Right hindlimb (tissue), 1 donor: Measurements from ENCODE around the gene IL1A.

Experiments
- DNase-seq: peaks from one replicate; pipeline ENCODE4 v3.0.0-alpha.2; 2018

The IL1A gene

DNA sequence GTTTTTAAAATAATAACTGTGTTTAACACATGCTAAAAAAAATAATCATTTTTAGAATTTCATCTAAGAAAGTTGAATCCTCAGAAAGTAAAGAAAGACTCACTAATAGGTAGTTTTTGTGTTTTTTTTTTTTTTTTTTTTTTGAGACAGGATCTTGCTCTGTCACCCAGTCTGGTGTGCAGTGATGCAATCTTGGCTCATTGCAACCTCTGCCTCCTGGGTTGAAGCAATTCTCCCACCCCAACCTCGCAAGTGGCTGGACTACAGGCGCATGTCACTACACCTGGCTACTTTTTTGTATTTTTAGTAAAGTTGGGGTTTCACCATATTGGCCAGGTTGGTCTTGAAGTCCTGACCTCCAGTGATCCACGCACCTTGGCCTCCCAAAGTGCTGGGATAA is 27.0 kb downstream of the IL1A start:
- no peak for DNase-seq

DNA sequence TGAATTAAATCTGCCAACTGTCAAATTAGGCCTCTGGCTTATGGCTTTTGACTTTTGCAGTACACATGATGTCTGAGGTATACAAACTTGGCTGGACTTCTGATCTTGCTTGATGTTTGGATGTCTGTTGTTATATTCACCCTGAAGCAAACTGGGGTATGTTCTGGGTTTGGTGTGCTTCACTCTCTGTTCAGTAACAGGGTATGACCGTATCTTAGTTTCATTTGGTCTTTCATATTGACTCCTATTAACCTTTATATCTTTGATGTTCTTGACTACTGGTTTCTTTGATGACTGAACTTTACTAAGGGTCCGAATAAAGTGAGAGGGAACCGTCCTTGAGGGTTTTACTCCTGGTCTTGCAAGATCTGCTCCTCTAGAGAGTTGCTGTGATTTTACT is 28.1 kb downstream of the IL1A start:
- no peak for DNase-seq

DNA sequence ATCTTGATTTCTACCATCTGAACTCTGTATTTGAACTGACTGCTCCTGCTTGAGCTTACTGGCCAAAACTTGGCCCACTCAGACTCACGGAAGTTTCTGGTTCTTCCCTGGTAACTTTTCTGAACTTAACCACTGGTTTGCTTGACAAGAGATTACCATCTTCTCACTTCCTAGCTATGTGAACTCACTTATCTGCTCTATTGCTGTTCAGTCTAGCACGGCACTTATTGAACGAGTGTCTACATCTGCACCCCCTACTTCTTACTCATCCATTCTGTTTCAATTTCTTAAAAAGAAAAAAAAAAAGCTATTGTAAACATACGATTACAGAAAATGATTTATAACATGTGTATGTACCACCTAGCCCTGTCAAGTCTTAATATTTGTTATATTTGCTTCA is 28.8 kb downstream of the IL1A start:
- no peak for DNase-seq

DNA sequence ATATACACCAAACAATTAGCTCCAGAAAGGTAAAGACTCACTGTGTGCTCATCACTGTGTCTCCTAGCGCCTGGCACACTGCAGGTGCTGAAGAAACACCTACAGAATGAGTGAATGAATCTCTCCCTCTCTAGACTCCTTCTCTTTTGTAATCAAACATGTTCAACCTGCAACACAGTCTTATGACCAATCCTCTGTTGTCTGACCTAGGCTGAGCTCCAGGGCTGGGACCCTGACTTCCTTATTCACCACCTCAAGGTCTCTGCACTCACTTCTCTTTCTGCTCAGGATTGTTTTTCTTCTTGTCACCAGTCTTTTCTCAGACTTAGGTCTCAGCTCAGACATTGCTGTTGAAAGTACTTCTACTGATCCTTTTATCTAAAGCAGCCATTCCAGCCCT is 29.7 kb downstream of the IL1A start:
- no peak for DNase-seq

DNA sequence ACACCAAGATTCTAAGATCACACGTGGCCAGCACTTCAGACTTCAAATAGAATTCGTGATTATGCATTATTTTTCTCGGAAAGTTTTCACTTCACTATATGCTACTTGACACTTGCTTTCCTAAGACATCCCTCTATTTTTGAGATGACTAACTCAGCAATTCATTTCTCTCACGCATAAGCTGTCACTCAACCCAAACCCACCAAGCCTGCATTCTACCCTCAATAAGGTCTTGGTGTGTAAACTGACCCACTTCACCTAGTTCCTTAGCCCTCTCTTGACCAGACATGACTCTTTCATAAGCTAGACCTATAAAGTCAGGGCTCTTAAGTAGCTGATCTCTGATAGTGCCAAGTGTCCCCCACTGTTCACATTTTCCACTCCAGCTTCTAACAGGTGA is 31.6 kb downstream of the IL1A start:
- DNase-seq, result no peak

DNA sequence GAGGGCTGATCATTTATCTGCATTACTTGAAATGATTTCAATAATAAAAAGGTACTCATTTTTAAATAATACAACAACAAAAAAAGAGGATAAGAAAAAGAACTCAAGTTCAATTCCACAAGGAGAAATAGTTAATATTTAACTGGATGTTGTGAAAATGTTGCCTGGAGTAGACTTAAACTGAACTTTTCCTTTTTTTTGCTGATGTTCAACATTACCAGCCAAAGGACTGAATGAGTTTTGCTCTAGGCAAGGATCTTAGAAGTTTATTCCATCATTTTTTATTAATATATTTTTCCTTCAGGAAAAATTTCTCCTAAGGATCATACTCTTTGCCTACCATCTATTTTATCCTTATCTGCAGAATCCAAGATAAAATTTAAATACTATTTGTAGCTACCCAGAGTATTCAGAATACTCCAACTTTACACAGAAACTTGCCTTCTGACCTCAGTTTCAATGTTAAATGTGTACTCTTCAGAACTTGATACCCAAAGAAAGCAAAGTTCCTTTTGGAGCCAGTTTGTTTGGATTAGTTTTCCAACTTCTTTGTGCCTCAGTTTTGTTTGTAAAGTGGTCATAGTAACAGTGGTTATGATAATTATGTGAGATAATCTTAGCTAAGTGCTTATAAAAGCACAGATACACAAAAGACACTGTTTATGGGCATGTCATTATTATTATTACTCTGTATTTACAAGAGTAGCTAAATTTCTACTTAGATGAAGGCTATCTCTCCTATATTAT is 32.7 kb downstream of the IL1A start:
- DNase-seq, result no peak

DNA sequence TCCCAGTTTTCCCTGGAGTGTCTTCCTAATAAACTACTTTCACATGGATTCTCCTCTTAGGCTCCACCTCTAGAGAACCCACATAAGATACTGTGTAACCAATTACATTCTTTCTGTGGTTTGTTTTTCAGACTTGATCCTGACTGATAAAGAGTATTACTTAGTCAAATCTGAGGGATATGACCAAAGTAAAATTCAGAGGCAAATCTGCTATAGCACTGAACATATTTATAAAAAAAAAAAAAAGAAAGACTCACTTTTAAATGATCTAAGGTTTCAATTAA is 33.8 kb downstream of the IL1A start:
- DNase-seq, result no peak

DNA sequence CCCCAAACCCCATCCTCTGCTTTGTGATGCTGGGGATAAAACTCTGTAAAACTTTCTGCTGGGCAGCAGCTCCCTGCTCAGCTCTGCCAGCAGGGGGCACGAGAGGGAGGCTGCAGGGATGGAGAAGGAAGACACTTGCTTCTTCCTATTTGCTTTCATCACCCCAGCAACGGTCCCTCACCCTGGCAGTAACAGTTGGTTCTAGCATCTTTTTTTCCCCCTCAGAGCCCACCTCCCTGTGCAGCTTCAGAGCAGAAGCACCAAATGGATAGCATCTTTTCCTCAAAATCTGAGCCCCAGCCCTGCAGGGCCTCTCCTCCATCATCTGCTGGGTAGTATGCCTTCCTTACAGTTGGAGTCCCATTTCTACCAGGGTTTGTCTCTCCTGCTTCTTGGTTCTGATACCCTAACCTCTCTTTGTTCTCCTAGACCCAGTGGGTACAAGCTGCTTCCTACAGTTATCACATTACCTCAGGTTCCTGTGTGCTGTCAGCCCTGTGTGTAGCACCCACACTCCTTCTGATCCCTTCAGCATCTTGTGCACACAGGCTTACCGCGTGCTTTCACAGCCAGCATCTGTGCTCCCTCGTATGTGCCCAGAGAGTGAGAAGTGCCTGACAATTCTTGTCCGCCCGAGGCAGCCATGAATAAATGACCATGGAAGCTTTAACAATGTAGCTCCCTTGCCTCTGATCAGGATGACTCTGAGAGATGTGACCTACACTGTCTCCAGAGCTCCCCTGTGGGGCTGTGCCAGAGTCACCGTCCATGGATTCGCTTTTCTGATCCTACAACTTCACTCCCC is 34.3 kb downstream of the IL1A start:
- peak; percentile 69 for DNase-seq

DNA sequence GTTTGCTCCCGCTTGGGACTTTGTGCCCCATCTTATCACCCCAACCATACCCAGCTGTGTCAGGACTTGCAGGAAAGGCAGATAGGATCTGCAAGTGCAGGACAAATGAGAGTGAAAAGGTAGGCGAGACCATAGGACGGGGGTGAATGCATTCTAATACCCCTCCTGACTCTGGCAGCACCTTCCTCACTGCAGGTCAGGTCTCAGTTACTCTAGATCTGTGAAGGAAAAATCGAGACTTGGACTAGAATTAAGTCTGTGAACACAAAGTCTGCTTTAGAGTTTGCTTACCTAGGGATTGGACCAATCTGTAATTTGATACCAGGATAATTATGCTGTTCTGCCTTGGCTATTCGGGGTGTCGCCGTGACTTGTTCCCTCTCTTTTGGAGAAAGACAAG is 43.8 kb downstream of the IL1A start:
- no peak for DNase-seq

DNA sequence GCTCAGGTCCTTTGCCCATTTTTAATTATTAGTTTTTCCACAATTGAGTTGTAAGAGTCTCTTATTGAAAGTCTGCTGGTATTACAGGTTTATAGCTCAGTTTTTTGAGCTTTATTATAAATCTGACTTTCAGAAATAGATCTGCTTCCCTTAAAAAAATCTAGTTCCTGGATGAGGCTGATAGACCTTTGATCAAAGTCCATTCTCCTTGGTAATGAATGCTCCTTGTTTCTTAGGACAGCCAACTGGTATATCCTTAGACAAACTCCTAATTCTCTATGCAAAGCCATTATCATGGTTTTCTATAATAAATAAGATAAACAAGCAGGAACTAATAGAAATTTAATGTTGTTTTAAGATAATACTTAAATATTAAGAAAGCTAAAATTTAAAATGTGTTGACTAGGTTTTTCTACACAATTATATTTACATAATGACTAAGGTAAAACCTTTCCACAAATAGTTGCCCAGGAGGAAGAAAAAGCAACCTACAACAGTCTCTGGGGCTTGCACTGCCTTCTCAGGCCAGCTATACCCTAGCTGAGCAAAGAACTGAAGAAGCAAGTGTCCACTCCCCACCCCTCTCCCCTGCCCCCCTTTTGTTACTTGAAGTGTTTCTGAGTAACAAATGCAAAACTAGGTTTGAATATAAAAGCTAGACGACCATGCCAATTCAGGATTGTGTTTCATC is 46.6 kb downstream of the IL1A start:
- no peak for DNase-seq

DNA sequence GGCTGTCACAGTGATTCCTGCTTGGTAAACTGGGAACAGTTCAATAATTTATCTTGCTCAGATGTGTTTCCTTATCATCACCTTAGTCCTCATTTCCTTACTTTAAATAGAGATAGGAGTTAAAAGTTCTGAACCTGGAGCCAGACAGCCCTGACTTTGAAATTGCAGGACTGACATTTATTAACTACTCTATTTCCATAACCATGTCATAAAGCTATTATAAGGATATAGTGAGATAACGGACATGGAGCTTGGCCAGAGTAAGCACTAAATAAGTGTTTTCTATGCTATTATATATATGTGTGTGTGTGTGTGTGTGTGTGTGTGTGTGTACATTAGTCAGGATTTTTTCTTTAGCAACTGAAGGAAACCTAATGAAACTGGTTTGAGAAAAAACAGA is 50.4 kb downstream of the IL1A start:
- DNase-seq, result no peak

DNA sequence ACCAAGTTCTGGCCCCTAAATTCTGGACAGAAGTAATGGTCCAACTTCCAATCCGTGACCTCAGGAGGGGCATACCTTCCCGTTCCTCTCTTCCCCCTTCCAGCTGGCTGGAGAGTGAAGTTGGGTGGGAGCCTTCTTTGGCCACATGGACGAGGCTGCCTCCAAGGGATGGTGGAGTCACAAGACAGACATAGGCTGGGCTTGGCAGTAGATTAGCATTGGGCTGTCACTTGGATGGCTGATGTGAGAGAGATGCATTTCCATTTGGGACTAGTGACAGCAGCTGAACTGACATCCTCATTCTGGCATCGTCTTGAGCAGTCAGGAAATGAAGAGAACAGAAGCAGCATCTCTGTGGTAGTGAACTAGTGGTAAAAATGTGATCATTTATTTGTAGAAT is 50.8 kb downstream of the IL1A start:
- DNase-seq, result no peak

DNA sequence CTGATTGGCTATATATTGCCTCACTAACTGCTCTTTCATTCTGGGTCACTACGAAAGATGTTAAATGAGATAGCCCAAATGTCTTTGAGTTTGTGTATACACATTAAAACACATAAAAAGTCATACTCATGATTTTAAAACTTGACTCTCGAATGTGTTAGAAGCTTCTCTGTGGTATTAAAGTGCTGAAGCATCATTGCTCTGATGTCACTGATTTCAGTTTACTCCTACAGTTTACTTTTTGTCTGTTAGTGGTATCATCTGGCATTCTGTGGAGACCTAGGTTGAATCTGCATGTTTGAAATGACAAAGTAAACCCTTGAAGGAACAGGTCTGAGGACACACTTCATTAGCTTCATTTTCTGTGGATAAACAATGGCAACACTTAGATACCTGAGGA is 52.8 kb downstream of the IL1A start:
- no peak for DNase-seq

DNA sequence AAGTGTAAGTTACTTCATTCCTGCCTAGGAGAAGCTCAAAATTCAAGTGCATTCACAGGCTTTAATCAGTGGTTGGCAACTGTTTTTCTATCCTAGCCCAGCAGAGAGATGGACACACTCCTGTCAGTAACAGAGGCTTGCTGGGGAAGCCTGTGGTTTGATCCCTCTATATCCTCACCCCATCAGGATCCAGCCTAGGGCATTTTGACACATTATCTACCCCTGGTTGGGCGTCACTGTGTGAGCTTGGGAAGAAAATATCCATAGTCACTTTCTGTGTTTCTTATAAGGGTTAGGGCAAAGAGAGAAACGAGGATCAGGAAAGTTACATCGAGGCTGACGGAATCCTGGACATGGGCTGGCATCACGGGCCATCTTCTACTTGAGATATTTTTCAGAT is 53.5 kb downstream of the IL1A start:
- no peak for DNase-seq

DNA sequence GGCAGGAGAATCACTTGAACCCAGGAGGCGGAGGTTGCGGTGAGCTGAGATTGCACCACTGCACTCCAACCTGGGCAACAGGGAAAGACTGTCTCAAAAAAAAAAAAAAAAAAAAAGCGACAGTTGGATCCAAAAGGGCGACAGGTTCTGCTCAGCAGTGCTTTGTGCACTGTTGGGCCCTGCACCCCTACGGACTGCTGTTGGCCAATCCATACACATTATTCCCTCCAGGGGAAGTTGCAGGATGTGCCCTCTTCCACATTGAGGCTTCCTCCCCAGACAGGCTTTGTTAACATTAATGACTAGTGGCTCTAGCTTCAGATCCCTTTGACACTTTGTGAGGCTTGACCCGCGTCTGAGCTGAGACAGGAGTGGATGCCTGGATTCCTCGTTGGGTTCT is 54.1 kb downstream of the IL1A start:
- no peak for DNase-seq

DNA sequence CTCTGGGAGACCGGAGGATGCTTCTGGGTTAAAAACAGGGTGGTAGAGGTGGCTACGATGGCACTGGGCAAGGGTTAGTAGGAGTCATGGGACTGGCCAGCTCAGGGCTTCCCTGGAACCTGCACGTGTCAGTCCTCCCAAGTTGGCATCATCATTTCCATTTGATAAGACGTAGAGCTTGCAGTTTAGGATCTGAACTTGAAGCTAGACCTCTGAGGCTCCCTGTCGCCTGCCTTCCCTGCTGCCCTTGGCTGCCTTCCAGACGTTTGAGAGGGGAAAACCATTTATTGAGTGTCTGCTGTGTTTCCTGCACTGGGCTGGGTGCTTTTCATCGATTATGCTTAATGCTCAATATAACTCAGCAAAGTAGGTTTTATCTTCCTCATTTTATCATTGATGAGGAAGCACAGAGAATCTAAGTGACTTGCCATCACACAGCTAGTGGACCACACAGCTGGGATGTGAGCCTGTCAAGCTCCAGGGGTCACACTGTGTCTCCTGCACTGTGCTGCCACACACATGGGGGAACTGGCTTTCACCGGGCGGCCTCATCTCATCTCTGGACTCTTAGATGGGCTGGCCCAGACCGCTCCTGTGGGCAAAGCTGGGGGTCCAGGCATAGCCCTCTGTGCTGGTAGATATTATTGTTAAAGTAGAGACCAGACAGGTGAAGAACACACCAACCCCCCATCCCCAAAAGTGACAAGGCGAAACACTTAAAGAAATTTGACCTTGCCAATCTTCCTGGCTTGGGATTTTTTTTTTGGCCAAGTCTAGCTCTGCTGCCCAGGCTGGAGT is 55.7 kb downstream of the IL1A start:
- DNase-seq, result no peak

DNA sequence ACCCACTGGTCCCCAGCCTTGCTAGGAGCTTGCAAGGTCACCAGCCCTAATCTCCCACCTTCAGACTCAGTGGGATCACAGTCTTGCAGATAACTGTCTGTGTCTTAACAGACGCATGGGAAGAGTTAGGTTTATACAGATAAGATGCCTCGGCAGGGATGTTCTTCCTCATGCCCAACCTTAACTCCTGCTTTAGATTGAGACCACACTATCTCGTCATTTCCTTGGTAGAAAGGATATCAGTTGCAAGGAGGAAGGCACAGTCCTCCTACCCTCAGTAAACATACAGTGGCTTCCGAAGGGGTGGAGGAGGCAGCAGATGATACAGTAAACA is 56.3 kb downstream of the IL1A start:
- DNase-seq, result no peak

DNA sequence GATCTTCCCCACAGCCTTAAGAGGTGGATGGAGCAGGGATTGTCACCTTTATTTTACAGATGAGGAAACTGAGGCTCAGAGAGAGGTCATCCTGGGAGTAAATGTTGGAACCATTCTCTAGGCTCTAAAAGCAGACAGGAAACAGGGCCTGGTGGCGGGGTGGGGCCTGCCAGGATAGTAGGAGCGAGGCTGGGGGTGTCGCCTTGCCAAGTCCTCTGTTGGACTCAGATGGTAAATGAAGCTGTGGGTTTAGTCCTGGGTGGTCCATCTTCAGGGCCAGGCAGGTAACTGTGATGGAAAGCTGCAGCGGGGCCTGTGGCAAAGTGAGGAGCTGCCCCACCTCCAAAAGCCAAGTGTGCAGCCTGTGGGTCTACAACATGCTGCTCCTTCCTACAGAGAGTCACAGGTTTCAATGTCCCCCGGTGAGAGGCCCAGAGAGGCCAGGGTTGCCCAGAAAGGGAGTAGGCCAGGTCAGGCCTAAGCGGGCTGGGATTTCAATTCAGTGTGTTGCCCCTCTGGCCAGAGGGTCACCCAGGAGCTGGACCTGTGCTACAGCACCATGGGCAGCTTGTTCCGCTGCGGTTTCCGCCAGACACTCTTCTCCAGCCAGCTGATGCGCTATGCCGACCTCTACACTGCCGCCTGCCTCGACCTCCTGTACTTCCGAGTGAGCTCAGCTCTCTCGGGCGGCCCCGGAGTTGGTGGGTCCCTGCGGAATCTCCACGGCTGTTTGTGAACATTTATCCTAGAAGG is 56.8 kb downstream of the IL1A start:
- DNase-seq, result no peak

DNA sequence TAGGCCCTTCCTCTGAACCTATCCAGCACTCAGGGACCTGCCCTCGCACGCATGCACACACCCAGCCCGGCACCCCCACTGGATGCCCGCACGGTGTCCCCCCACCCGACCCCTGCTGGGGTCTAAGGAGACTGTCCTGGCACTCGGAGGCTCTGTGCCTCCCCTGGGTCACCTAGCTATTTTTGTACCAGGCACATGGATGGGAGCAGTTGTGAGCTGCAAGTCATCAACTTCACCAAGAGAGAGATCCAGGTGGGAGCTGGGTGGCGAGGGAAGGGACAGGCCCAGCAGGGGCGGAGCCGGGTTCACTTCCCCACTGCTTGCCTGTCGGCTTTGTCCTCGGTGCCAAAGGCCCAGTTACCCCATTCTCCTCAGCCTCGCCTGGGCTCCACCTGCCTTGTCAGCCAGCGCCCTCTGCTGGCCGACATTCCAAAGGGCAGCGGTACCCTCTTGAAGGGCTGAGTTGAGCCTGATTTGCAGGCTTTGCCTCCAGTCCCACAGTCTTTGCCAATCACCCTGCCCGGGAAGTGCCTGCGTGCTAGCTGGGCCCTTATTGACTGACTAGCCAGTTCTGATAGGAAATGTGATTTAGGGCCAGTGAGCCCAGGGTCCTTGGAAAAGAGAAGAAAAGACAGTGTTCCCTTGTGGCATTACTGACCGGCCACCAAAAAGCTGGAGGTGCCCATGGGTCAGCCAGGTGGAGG is 57.7 kb downstream of the IL1A start:
- DNase-seq, result peak; percentile 88

DNA sequence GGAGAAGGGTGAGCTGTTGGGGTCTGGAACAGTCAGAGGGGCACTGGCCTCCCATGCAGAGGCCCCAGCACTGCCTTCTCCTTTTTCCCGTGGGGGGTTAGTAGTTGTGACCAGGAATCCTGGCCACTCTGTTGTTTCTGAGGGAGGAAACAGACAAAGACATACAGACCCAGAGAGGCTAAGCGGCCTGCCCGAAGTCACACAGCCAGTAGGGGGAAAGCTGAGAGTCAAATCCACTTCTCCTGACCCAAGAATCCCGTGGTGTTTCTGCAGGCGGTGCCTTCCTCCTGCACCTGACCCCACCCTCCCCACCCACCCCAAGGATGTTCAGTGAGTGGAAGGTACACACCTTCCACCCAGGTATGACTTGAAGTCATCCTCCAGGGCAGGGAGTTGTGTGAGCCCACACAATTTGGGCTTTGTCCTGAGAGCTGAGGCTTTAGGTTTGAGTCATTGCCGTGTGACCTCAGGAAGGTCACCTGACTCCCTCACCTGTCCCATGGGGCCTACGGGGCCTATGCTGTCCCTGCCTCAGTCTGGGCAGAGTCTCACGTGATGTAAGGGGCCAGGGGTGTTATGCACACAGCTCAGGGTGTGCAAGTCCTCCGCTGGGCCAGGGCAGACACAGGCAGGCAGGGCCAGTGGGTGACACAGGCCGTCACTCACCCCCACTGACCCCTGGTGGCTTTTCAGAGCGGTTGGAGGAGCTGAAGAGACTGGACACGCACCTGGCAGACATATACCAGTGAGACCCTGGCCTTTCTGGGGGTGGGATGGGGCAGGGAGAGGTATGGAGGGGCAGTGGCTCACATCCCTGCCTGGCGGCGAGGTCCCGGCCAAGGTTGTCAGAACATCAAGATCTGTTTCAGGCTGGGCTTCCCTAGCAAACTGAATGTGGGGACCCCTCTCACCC is 58.5 kb downstream of the IL1A start:
- DNase-seq, result no peak
